UCSD-AML1 (cell line): Measurements from ENCODE around the gene DLG5.

Experiments used
- DNase-seq: peaks from one replicate; lab custom pipeline; 2025; ENCODE audit not compliant: unreplicated experiment; lab: John Stamatoyannopoulos, UW

DLG5 gene

GRCh38 chr10:77800320-77800719 lies 126.2 kb downstream of the DLG5 start:
- DNase-seq: no peak

- DNase-seq: no peak
Observed at GRCh38 chr10:77799352-77799751, 127.2 kb downstream of the DLG5 start.

GRCh38 chr10:77798940-77799339 lies 127.6 kb downstream of the DLG5 start:
- no peak for DNase-seq

GRCh38 chr10:77796311-77796915 lies 130.1 kb downstream of the DLG5 start:
- no peak for DNase-seq

GRCh38 chr10:77795426-77796055 lies 131.0 kb downstream of the DLG5 start:
- no peak for DNase-seq

- no peak for DNase-seq
Observed at GRCh38 chr10:77794256-77795142, 132.1 kb downstream of the DLG5 start.

- DNase-seq: no peak
Observed at GRCh38 chr10:77793831-77794230, 132.7 kb downstream of the DLG5 start.

GRCh38 chr10:77792155-77792554 lies 134.4 kb downstream of the DLG5 start:
- DNase-seq: no peak

- DNase-seq: no peak
Observed at GRCh38 chr10:77791506-77791905, 135.0 kb downstream of the DLG5 start.

GRCh38 chr10:77789861-77790260 lies 136.7 kb downstream of the DLG5 start:
- no peak for DNase-seq

- no peak for DNase-seq
Observed at GRCh38 chr10:77789016-77789415, 137.5 kb downstream of the DLG5 start.

- DNase-seq: no peak
Observed at GRCh38 chr10:77788496-77789010, 138.0 kb downstream of the DLG5 start.

GRCh38 chr10:77787440-77787839 lies 139.1 kb downstream of the DLG5 start:
- no peak for DNase-seq

GRCh38 chr10:77784856-77785255 lies 141.7 kb downstream of the DLG5 start:
- DNase-seq: no peak

GRCh38 chr10:77782328-77783061 lies 144.1 kb downstream of the DLG5 start:
- no peak for DNase-seq

GRCh38 chr10:77781451-77782327 lies 144.9 kb downstream of the DLG5 start:
- no peak for DNase-seq

GRCh38 chr10:77780180-77780579 lies 146.4 kb downstream of the DLG5 start:
- no peak for DNase-seq

GRCh38 chr10:77776487-77776886 lies 150.1 kb downstream of the DLG5 start:
- DNase-seq: no peak

- no peak for DNase-seq
Observed at GRCh38 chr10:77774940-77775391, 151.6 kb downstream of the DLG5 start.
